Naive thymus-derived CD4-positive, alpha-beta T cell (primary cell): Measurements from ENCODE around the gene VAV3. TPM values are rescaled to one million over a fixed set of nuclear protein-coding genes. Genes with fewer than 3 reads are reported as not detected.

ENCODE experiments used
- ATAC-seq: fragments of 150-1000 bp; cut with Tn5 transposase; 2 replicates; pipeline ENCODE4 v1.10.0; 2021; ENCODE audit warnings: mild to moderate bottlenecking, moderate library complexity
- CTCF ChIA-PET: fragments of 350-600 bp; sonication (Branson Sonifier 250); formaldehyde crosslinking; loops from one replicate; lab custom pipeline; 2021; ENCODE audit warnings: antibody characterized with exemption; lab: Charles Lee
- POLR2A ChIA-PET: fragments of 350-600 bp; sonication (Branson Sonifier 250); formaldehyde crosslinking; loops from one replicate; lab custom pipeline; 2021; ENCODE audit warnings: antibody characterized with exemption, inconsistent platforms; lab: Charles Lee
- DNase-seq, 9 donors: peaks; one replicate each; pipeline versions ENCODE4 v3.0.0 to v3.0.0-alpha.2; 2020 to 2022; ENCODE audit warnings: mixed read lengths in 1 of 9
- H3K27ac ChIP-seq: one replicate; pipeline ENCODE4 v1.7.0; 2013; ENCODE audit warnings: mild to moderate bottlenecking, low read depth, low read length, moderate library complexity
- H3K27me3 ChIP-seq, 2 donors: one replicate each; pipeline ENCODE4 v1.7.0; 2013; ENCODE audit warnings: low read length in 2 of 2, mild to moderate bottlenecking in 2 of 2, moderate library complexity in 2 of 2; ENCODE audit not compliant: control insufficient read depth in 2 of 2, insufficient read depth in 2 of 2
- H3K36me3 ChIP-seq, 3 experiments: 1 replicate in 2 of 3; 2 replicates in 1 of 3; pipeline ENCODE4 v1.7.0; 2013; ENCODE audit warnings: low read length in 3 of 3, mild to moderate bottlenecking in 3 of 3, moderate library complexity in 1 of 3; ENCODE audit not compliant: insufficient read depth in 3 of 3, control insufficient read depth in 2 of 3
- H3K4me1 ChIP-seq, 2 donors: one replicate each; pipeline ENCODE4 v1.7.0; 2013; ENCODE audit warnings: low read length in 2 of 2, mild to moderate bottlenecking in 2 of 2, moderate library complexity in 1 of 2; ENCODE audit not compliant: control insufficient read depth in 2 of 2, insufficient read depth in 2 of 2
- H3K4me3 ChIP-seq: 2 replicates; pipeline ENCODE4 v1.7.0; 2013; ENCODE audit warnings: mild to moderate bottlenecking, low read length
- H3K9me3 ChIP-seq, 3 experiments: 1 replicate in 2 of 3; 2 replicates in 1 of 3; pipeline ENCODE4 v1.7.0; 2013; ENCODE audit warnings: low read length in 3 of 3; ENCODE audit not compliant: control insufficient read depth in 2 of 3
- H3K27ac Mint-ChIP-seq, 9 donors: one replicate each; pipeline ENCODE4 v1.8.0; 2020 to 2022; ENCODE audit warnings: mixed read lengths in 9 of 9, mild to moderate bottlenecking in 8 of 9, moderate library complexity in 5 of 9, inconsistent platforms in 2 of 9
- H3K27me3 Mint-ChIP-seq, 5 donors: one replicate each; pipeline ENCODE4 v1.8.0; 2021 to 2022; ENCODE audit warnings: mixed read lengths in 5 of 5, mild to moderate bottlenecking in 1 of 5
- H3K36me3 Mint-ChIP-seq, 5 donors: one replicate each; pipeline ENCODE4 v1.8.0; 2020 to 2022; ENCODE audit warnings: mixed read lengths in 5 of 5, mild to moderate bottlenecking in 3 of 5, inconsistent platforms in 1 of 5
- H3K4me1 Mint-ChIP-seq, 7 donors: one replicate each; pipeline ENCODE4 v1.8.0; 2020 to 2022; ENCODE audit warnings: mixed read lengths in 7 of 7, mild to moderate bottlenecking in 3 of 7, inconsistent platforms in 1 of 7
- H3K4me3 Mint-ChIP-seq, 10 donors: one replicate each; pipeline ENCODE4 v1.8.0; 2020 to 2022; ENCODE audit warnings: mild to moderate bottlenecking in 10 of 10, mixed read lengths in 10 of 10, moderate library complexity in 6 of 10, inconsistent platforms in 2 of 10
- H3K9me3 Mint-ChIP-seq, 11 donors: one replicate each; pipeline ENCODE4 v1.8.0; 2020 to 2022; ENCODE audit warnings: mixed read lengths in 11 of 11, mild to moderate bottlenecking in 4 of 11, inconsistent platforms in 1 of 11, moderate library complexity in 1 of 11
- intact Hi-C, 2 donors: fragments of 100-400 bp; cut with micrococcal nuclease; formaldehyde crosslinking; loops; one replicate each; pipeline ENCODE4 v1.15.1; 2023
- polyA plus RNA-seq, 2 donors: library from polyadenylated mRNA; unstranded; fragments of 300-500 nt; fragmentation: Illumina TruSeq; gene quantifications; one replicate each; pipeline ENCODE4 v1.2.3, GENCODE V29; 2021
- total RNA-seq, 6 experiments: library from RNA in 5 of 6; stranded (reverse) in 5 of 6; gene quantifications; 1 replicate in 5 of 6; 2 replicates in 1 of 6; pipeline ENCODE4 v1.2.3 and lab custom pipeline; 2021 to 2026

The VAV3 gene
- total and polyA plus RNA-seq, 7 experiments from 2014 or later = 1.3 to 23.2 (median 2.7) TPM

GRCh38 chr1:107679411-107679953 is 285.5 kb downstream of the VAV3 start:
- Histone ChIP-seq H3K4me3 (no peak overlapping the region), H3K9me3 (no peaks in the 10 kb centered on the region), H3K4me1 (no peaks in the 10 kb centered on the region), H3K27ac (no peak overlapping the region), H3K27me3 (no peaks in the 10 kb centered on the region), H3K36me3 (no peaks in the 10 kb centered on the region)
- Mint-ChIP-seq H3K9me3 (peaks cover 0 to 9% (median 2%) of the 10 kb centered on the region in 11 donors), H3K36me3 (peaks cover 0 to 17% (median 4%) of the 10 kb centered on the region in 5 donors), H3K4me1 (no peaks in the 10 kb centered on the region), H3K4me3 (no peak overlapping the region), H3K27me3 (no peaks in the 10 kb centered on the region), H3K27ac (no peak overlapping the region)
- ChIA-PET CTCF (no interaction called here), POLR2A (no interaction called here)
- DNase-seq (no peak), ATAC-seq (no peak)
- intact Hi-C loops = no loop called here

DNA sequence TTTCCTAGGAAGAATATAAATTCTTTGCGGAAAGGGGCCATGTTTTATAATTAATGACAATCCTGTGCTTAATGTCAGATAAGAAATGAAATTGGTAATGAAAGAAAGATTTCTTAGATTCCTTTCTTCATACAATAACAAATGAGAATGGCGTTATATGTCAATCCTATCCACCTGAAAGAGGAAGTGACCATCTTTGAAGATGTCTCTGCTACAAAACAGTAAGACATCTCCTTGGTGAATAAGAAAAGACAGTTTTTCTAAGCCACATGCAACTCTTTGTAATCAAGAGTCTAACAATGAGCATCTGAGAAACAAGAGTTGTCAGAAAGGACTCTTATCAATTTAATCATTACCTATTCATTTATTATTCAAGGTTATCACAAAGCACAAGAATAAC is 286.0 kb downstream of the VAV3 start:
- peaks cover 0 to 20% (median 4%) of the 10 kb centered on the region in 5 donors for H3K36me3 Mint-ChIP-seq
- H3K27me3 Mint-ChIP-seq = no peaks in the 10 kb centered on the region
- no peaks in the 10 kb centered on the region for H3K4me1 ChIP-seq
- no peaks in the 10 kb centered on the region for H3K9me3 ChIP-seq
- no peaks in the 10 kb centered on the region for H3K36me3 ChIP-seq
- H3K27ac Mint-ChIP-seq = no peak overlapping the region
- peaks cover 0 to 9% (median 2%) of the 10 kb centered on the region in 11 donors for H3K9me3 Mint-ChIP-seq
- POLR2A ChIA-PET = no interaction called here
- CTCF ChIA-PET = no interaction called here
- H3K27me3 ChIP-seq = no peaks in the 10 kb centered on the region
- H3K27ac ChIP-seq = no peak overlapping the region
- no peaks in the 10 kb centered on the region for H3K4me1 Mint-ChIP-seq
- intact Hi-C loops = no loop called here
- ATAC-seq (no peak), DNase-seq (no peak)
- H3K4me3 Mint-ChIP-seq = no peak overlapping the region
- H3K4me3 ChIP-seq = no peak overlapping the region

DNA sequence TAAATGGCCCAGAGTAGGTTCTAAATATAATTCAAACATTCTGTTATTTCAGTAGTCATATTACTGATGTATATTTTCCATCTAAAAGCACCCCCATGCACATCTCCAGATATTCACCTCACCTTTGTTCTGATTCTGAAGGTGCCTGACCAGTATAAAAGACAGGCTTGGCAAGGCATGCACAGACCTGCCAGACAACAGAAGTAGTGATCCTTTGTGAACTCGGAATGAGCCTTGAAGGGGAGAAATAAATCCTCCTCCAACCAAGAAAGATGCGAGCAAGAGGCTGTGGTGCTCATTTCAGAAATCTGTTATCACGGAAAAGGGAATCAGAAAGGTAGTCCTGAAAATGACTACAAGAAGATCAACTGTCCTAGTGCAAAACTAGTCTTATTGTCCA is 287.3 kb downstream of the VAV3 start:
- Mint-ChIP-seq H3K36me3 (peaks cover 0 to 24% (median 4%) of the 10 kb centered on the region in 5 donors), H3K27ac (no peak overlapping the region), H3K4me3 (no peak overlapping the region), H3K4me1 (no peaks in the 10 kb centered on the region), H3K9me3 (peaks cover 0 to 9% (median 2%) of the 10 kb centered on the region in 11 donors), H3K27me3 (no peaks in the 10 kb centered on the region)
- Histone ChIP-seq H3K27me3 (no peaks in the 10 kb centered on the region), H3K4me3 (no peak overlapping the region), H3K9me3 (no peaks in the 10 kb centered on the region), H3K36me3 (no peaks in the 10 kb centered on the region), H3K27ac (no peak overlapping the region), H3K4me1 (no peaks in the 10 kb centered on the region)
- CTCF ChIA-PET = no interaction called here
- POLR2A ChIA-PET = no interaction called here
- intact Hi-C loops = no loop called here
- ATAC-seq (no peak), DNase-seq (no peak)

- POLR2A ChIA-PET = no interaction called here
- no peaks in the 10 kb centered on the region for H3K27me3 Mint-ChIP-seq
- H3K9me3 Mint-ChIP-seq = peaks cover 0 to 9% (median 2%) of the 10 kb centered on the region in 11 donors
- CTCF ChIA-PET = no interaction called here
- intact Hi-C loops = no loop called here
- H3K9me3 ChIP-seq = no peaks in the 10 kb centered on the region
- no peaks in the 10 kb centered on the region for H3K27me3 ChIP-seq
- no peak overlapping the region for H3K4me3 Mint-ChIP-seq
- H3K27ac ChIP-seq = no peak overlapping the region
- no peaks in the 10 kb centered on the region for H3K4me1 ChIP-seq
- DNase-seq (no peak), ATAC-seq (no peak)
- no peak overlapping the region for H3K27ac Mint-ChIP-seq
- H3K4me3 ChIP-seq = no peak overlapping the region
- H3K4me1 Mint-ChIP-seq = no peaks in the 10 kb centered on the region
- H3K36me3 ChIP-seq = no peaks in the 10 kb centered on the region
- peaks cover 0 to 21% (median 8%) of the 10 kb centered on the region in 5 donors for H3K36me3 Mint-ChIP-seq
These were observed 290.5 kb downstream of the VAV3 start for GRCh38 chr1:107674486-107674885.

DNA sequence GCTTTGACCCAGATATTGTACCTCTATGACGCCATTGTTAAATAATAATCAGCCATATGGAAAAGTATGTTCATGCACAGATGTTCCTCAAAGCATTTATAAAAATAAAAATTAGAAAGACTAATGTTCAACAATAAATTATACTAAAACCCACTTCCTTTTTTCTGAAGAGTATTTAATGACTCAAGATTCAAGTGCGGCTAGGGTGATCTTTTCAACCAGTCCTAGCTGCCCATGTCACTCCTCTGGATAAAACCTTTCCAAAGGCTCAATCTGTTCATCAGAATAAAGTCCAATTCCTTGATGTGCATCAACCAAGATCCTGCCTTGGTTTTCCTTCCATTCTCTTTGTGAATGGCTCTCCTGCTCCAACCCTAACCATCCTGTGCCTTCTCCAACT is 292.0 kb downstream of the VAV3 start:
- Mint-ChIP-seq H3K27me3 (no peaks in the 10 kb centered on the region), H3K4me1 (no peaks in the 10 kb centered on the region), H3K9me3 (peaks cover 0 to 9% (median 2%) of the 10 kb centered on the region in 11 donors), H3K27ac (no peak overlapping the region), H3K4me3 (no peak overlapping the region), H3K36me3 (peaks cover 0 to 21% (median 8%) of the 10 kb centered on the region in 5 donors)
- CTCF ChIA-PET = no interaction called here
- POLR2A ChIA-PET = no interaction called here
- Histone ChIP-seq H3K36me3 (no peaks in the 10 kb centered on the region), H3K9me3 (no peaks in the 10 kb centered on the region), H3K4me3 (no peak overlapping the region), H3K27me3 (no peaks in the 10 kb centered on the region), H3K27ac (no peak overlapping the region), H3K4me1 (no peaks in the 10 kb centered on the region)
- DNase-seq (no peak), ATAC-seq (no peak)
- intact Hi-C loops = no loop called here

DNA sequence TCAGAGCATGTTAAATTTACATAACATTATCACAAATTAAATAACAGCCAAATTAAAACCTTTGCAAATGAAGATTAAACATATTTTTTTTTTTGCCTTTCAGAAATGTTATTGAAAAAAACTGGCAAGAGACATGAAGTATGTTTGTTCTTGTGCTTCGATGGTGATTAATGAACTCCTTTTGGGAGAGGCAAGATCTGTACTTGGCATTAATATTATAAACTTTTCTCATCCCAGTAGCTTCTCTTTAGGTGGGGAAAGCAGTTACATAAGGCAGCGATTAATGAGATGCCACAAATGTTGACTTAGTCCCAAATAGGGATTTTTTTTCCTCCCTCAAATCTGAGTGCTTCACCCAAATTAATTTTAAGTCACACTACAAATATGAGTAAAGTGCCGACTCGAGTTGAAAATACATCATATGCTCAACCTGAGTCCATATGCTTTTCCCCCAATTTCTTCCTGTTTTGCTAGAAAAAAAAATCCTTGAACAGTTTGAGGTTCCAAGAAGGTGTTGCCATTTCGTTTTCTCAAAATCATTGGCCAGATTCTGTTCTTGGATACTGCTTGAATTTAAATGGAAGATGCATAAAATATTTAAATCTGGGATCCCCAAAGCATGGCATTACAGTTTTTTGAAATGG is 294.5 kb downstream of the VAV3 start:
- intact Hi-C loops = no loop called here
- Mint-ChIP-seq H3K36me3 (peaks cover 0 to 16% (median 6%) of the 10 kb centered on the region in 5 donors), H3K4me1 (no peaks in the 10 kb centered on the region), H3K27ac (no peak overlapping the region), H3K27me3 (no peaks in the 10 kb centered on the region), H3K9me3 (peaks cover 0 to 8% (median 2%) of the 10 kb centered on the region in 11 donors), H3K4me3 (no peak overlapping the region)
- no peak overlapping the region for H3K4me3 ChIP-seq
- POLR2A ChIA-PET = no interaction called here
- H3K9me3 ChIP-seq = no peaks in the 10 kb centered on the region
- H3K4me1 ChIP-seq = no peaks in the 10 kb centered on the region
- ATAC-seq = no peak
- no peak overlapping the region for H3K27ac ChIP-seq
- CTCF ChIA-PET = no interaction called here
- no peak for DNase-seq
- no peaks in the 10 kb centered on the region for H3K27me3 ChIP-seq
- H3K36me3 ChIP-seq = no peaks in the 10 kb centered on the region

- Mint-ChIP-seq H3K9me3 (peaks cover 0 to 6% (median 0%) of the 10 kb centered on the region in 11 donors), H3K4me3 (no peak overlapping the region), H3K27me3 (no peaks in the 10 kb centered on the region), H3K36me3 (peaks cover 0 to 12% (median 3%) of the 10 kb centered on the region in 5 donors), H3K4me1 (no peaks in the 10 kb centered on the region), H3K27ac (no peak overlapping the region)
- CTCF ChIA-PET = no interaction called here
- no peak for ATAC-seq
- H3K4me3 ChIP-seq = no peak overlapping the region
- H3K36me3 ChIP-seq = no peaks in the 10 kb centered on the region
- H3K27me3 ChIP-seq = no peaks in the 10 kb centered on the region
- H3K9me3 ChIP-seq = no peaks in the 10 kb centered on the region
- H3K27ac ChIP-seq = no peak overlapping the region
- no peaks in the 10 kb centered on the region for H3K4me1 ChIP-seq
- intact Hi-C loops = no loop called here
- DNase-seq = no peak
- POLR2A ChIA-PET = no interaction called here
These were observed 295.0 kb downstream of the VAV3 start for GRCh38 chr1:107669996-107670395.
